OCI-LY3 (cell line): ENCODE results near the gene MYDGF.

Source experiments
- H2AFZ ChIP-seq: fragments of 200-600, 300-600 bp; shearing (Covaris generic); 2 replicates; pipeline ENCODE4 v1.6.0; 2014; ENCODE audit warnings: antibody characterized with exemption, low read depth, low read length
- H3K27ac ChIP-seq: fragments of 200-600, 300-600 bp; sonication (generic); 2 replicates; pipeline ENCODE4 v1.5.1; 2014; ENCODE audit warnings: mild to moderate bottlenecking, low read length, moderate library complexity, mixed read lengths
- H3K27me3 ChIP-seq: fragments of 200-600, 300-600 bp; sonication (generic); 2 replicates; pipeline ENCODE4 v1.6.1; 2014; ENCODE audit warnings: low read depth, low read length, mixed read lengths
- H3K36me3 ChIP-seq: fragments of 200-600, 300-600 bp; sonication (generic); replicated peaks from 2 replicates; pipeline ENCODE3; 2014; ENCODE audit warnings: low read depth, low read length, mixed read lengths
- H3K4me1 ChIP-seq: fragments of 300-600, 200-600 bp; sonication (generic); 2 replicates; pipeline ENCODE4 v1.6.1; 2014; ENCODE audit warnings: low read length, mixed read lengths
- H3K4me2 ChIP-seq: fragments of 200-600, 300-600 bp; sonication (generic); 2 replicates; pipeline ENCODE4 v1.6.1; 2014; ENCODE audit warnings: low read length, mixed read lengths
- H3K4me3 ChIP-seq: fragments of 300-600, 200-600 bp; sonication (generic); 2 replicates; pipeline ENCODE4 v1.5.1; 2014; ENCODE audit warnings: antibody characterized with exemption, mild to moderate bottlenecking, low read length, moderate library complexity
- H3K79me2 ChIP-seq: fragments of 300-600, 200-600 bp; shearing (Covaris generic); 2 replicates; pipeline ENCODE4 v1.6.1; 2014; ENCODE audit warnings: mild to moderate bottlenecking, low read length, mixed read lengths
- H3K9ac ChIP-seq: fragments of 300-600, 200-600 bp; shearing (Covaris generic); 2 replicates; pipeline ENCODE4 v1.6.0; 2014; ENCODE audit warnings: mild to moderate bottlenecking, low read length, moderate library complexity
- H3K9me3 ChIP-seq: fragments of 200-600, 300-600 bp; shearing (Covaris generic); 2 replicates; pipeline ENCODE4 v1.6.1; 2014; ENCODE audit warnings: low read length, mixed read lengths; ENCODE audit not compliant: insufficient read depth
- H4K20me1 ChIP-seq: fragments of 200-600, 300-600 bp; sonication (generic); 2 replicates; pipeline ENCODE4 v1.6.1; 2016; ENCODE audit warnings: low read length, mixed read lengths; ENCODE audit not compliant: insufficient read depth
- EZH2phosphoT487 ChIP-seq: fragments of 200-600 bp; shearing (Covaris generic); IDR thresholded peaks from 2 replicates; pipeline ENCODE4 v1.6.1; 2018; ENCODE audit warnings: antibody characterized with exemption, mixed run types, low read depth
- TF ChIP-seq, protein P1 (sequence below): fragments of 200-600, 300-600 bp; sonication (generic); IDR thresholded peaks from 2 replicates; pipeline ENCODE4 v1.5.1; 2014; ENCODE audit warnings: antibody characterized with exemption, low read length, low read depth

Gene MYDGF

GRCh38 chr19:4694211-4694987, 24.3 kb upstream of the MYDGF start:
- Histone ChIP-seq H3K4me1 (no peaks in the 10 kb centered on the region), H2AFZ (no peak overlapping the region), H3K4me2 (no peak overlapping the region), H4K20me1 (no peaks in the 10 kb centered on the region), H3K27me3 (no peaks in the 10 kb centered on the region), H3K9me3 (no peaks in the 10 kb centered on the region), H3K27ac (no peak overlapping the region), H3K9ac (no peak overlapping the region), H3K79me2 (no peaks in the 10 kb centered on the region), H3K36me3 (peaks cover 46% of the 10 kb centered on the region), H3K4me3 (no peak overlapping the region)
- TF ChIP-seq, protein P1, sequence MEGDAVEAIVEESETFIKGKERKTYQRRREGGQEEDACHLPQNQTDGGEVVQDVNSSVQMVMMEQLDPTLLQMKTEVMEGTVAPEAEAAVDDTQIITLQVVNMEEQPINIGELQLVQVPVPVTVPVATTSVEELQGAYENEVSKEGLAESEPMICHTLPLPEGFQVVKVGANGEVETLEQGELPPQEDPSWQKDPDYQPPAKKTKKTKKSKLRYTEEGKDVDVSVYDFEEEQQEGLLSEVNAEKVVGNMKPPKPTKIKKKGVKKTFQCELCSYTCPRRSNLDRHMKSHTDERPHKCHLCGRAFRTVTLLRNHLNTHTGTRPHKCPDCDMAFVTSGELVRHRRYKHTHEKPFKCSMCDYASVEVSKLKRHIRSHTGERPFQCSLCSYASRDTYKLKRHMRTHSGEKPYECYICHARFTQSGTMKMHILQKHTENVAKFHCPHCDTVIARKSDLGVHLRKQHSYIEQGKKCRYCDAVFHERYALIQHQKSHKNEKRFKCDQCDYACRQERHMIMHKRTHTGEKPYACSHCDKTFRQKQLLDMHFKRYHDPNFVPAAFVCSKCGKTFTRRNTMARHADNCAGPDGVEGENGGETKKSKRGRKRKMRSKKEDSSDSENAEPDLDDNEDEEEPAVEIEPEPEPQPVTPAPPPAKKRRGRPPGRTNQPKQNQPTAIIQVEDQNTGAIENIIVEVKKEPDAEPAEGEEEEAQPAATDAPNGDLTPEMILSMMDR, result no peak

DNA sequence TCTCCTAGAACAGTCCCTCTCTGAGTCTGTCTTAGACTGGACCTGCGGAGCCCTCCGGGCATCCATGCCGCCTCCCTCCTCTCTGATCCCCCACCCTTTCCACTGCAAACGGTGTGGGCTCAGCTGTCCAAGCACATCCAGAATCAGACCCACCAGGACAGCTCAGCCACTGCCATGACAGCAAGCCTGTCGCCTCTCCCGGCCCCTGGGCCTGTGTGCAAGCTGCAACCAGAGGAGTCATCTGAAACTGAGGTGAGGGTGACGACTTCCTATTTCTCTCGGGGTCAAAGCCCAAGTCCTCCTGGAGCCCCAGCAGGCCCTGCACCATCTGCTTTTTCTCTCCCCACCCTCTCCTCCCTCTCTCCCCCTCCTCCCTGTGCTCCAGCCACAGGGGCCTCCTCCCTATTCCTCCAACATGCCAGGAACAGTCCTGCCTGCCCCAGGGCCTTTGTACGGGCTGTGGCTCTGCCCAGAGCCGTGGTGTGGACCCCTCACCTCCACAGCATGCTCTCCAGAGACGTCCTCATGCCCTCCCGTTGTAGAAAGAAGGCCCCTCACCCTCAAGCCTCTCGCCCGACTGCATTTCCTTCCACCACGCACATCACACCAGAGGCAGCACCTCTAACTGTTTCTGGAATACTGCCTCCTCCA, 23.5 kb upstream of the MYDGF start:
- TF ChIP-seq, protein P1, result no peak
- TF ChIP-seq EZH2phosphoT487, result no peak
- Histone ChIP-seq H3K36me3 (peaks cover 48% of the 10 kb centered on the region), H3K4me3 (no peak overlapping the region), H3K27me3 (no peaks in the 10 kb centered on the region), H3K4me2 (no peak overlapping the region), H3K27ac (no peak overlapping the region), H4K20me1 (no peaks in the 10 kb centered on the region), H3K9ac (no peak overlapping the region), H3K9me3 (no peaks in the 10 kb centered on the region), H3K79me2 (no peaks in the 10 kb centered on the region), H2AFZ (no peak overlapping the region), H3K4me1 (no peaks in the 10 kb centered on the region)

DNA sequence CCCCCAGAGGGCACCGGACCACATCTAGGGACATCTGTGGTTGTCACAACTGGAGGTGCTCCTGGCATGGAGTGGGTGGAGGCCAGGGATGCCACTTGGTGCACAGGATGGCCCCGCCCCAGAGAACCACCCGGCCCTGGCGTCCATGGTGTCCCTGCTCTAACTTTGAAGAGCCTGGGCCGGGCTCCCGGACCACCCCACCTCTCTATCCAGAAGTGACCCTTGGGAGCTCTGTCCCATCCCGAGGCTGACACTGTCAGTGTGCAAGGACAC, 22.9 kb upstream of the MYDGF start:
- H3K36me3 ChIP-seq, result peaks cover 52% of the 10 kb centered on the region
- H2AFZ ChIP-seq, result no peak overlapping the region
- no peak overlapping the region for H3K4me2 ChIP-seq
- H4K20me1 ChIP-seq, result no peaks in the 10 kb centered on the region
- H3K9ac ChIP-seq, result no peak overlapping the region
- no peaks in the 10 kb centered on the region for H3K79me2 ChIP-seq
- no peaks in the 10 kb centered on the region for H3K4me1 ChIP-seq
- no peaks in the 10 kb centered on the region for H3K27me3 ChIP-seq
- H3K27ac ChIP-seq, result no peak overlapping the region
- no peaks in the 10 kb centered on the region for H3K9me3 ChIP-seq
- no peak overlapping the region for H3K4me3 ChIP-seq
- TF ChIP-seq EZH2phosphoT487, result no peak
- TF ChIP-seq, protein P1, result no peak

DNA sequence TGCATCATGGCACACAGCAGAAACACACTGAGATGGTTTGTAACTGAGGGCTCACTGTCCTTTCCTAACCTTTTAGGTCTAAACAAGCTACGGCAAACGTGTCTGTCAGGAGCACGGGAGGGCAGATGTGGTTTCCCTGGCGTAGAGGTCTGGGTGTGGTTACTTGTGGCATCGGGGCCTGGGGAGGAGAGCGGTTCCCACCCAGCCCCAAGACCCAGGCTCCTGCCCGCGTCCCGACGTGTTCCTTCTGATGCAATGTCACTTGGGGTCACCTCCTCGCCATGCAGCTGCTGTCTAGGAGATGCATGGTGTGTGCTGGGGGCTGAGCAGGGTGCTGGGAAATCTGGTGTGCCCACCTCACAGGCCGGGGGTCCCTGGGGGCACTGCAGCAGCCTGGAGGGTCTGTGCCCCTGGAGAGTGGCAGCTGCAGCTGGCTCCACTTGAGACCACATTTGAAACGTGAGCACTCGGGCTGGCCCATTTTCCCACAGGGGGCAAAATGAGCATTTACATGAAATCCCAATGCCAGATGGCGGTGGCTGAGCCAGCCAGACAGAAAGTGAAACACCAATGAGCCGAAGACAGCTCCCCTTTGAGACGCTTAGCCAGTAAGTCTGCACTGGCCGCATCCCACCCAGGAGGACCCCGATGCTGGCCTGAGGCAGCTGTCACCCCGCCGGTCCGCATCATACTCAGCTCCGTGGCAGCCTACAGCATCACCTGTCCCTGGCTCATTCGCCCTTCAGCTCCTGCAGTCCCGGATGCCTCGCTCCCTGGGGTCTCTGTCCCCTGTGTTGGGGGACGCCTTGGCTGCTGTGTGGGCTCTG, 22.3 kb upstream of the MYDGF start:
- Histone ChIP-seq H3K9ac (no peak overlapping the region), H3K27ac (no peak overlapping the region), H3K36me3 (peaks cover 50% of the 10 kb centered on the region), H3K27me3 (no peaks in the 10 kb centered on the region), H3K9me3 (no peaks in the 10 kb centered on the region), H3K4me3 (no peak overlapping the region), H2AFZ (no peak overlapping the region), H4K20me1 (no peaks in the 10 kb centered on the region), H3K79me2 (no peaks in the 10 kb centered on the region), H3K4me1 (no peaks in the 10 kb centered on the region), H3K4me2 (no peak overlapping the region)
- TF ChIP-seq, protein P1, result no peak
- no peak for TF ChIP-seq EZH2phosphoT487
